HepG2 (cell line): ENCODE results near the gene TAF3. TPM values are rescaled to one million over a fixed set of nuclear protein-coding genes. Genes with fewer than 3 reads are reported as not detected.

Experiments used
- CHD4 ChIP-seq: fragments of 200-600 bp; sonication (generic); IDR thresholded peaks from 2 replicates; pipeline ENCODE4 v1.7.0; 2017; ENCODE audit warnings: mild to moderate bottlenecking, low read length, borderline replicate concordance
- DNMT3B ChIP-seq: conservative IDR thresholded peaks from 2 replicates; pipeline ENCODE4 v1.6.1; 2016; ENCODE audit warnings: missing biosample characterization, control low read depth
- HOXA3 ChIP-seq: sonication (generic); formaldehyde crosslinking; IDR thresholded peaks from 2 replicates; pipeline ENCODE4 v1.5.0; 2020; ENCODE audit warnings: missing genetic modification reagents
- IRX3 ChIP-seq: sonication (generic); formaldehyde crosslinking; IDR thresholded peaks from 2 replicates; pipeline ENCODE4 v1.8.1; 2023; ENCODE audit warnings: mild to moderate bottlenecking, low read depth, missing genetic modification reagents, borderline replicate concordance
- KLF11 ChIP-seq: IDR thresholded peaks from 2 replicates; pipeline ENCODE4 v1.6.1; 2016; ENCODE audit warnings: missing compliant biosample characterization
- MAX ChIP-seq: IDR thresholded peaks from 2 replicates; pipeline ENCODE4 v1.6.1; 2012; ENCODE audit warnings: inconsistent platforms
- MXD1 ChIP-seq: sonication (generic); formaldehyde crosslinking; IDR thresholded peaks from 2 replicates; pipeline ENCODE4 v1.4.0; 2020; ENCODE audit warnings: mild to moderate bottlenecking, missing genetic modification reagents
- PLSCR1 ChIP-seq: sonication (generic); formaldehyde crosslinking; IDR thresholded peaks from 2 replicates; pipeline ENCODE4 v1.5.0; 2020; ENCODE audit warnings: missing genetic modification reagents, mild to moderate bottlenecking, borderline replicate concordance
- RXRA ChIP-seq: sonication (generic); formaldehyde crosslinking; IDR thresholded peaks from 2 replicates; pipeline ENCODE4 v1.5.1; 2020; ENCODE audit warnings: missing genetic modification reagents
- SMAD3 ChIP-seq: sonication (generic); formaldehyde crosslinking; IDR thresholded peaks from 2 replicates; pipeline ENCODE4 v1.4.0; 2020; ENCODE audit warnings: missing genetic modification reagents
- ZFP82 ChIP-seq: sonication (generic); formaldehyde crosslinking; IDR thresholded peaks from 2 replicates; pipeline ENCODE4 v1.5.1; 2020; ENCODE audit warnings: mild to moderate bottlenecking, missing genetic modification reagents, borderline replicate concordance
- ZIK1 ChIP-seq: sonication (generic); formaldehyde crosslinking; IDR thresholded peaks from 2 replicates; pipeline ENCODE4 v1.5.0; 2020; ENCODE audit warnings: mild to moderate bottlenecking, low read depth, missing genetic modification reagents, borderline replicate concordance
- ZNF124 ChIP-seq: sonication (generic); formaldehyde crosslinking; IDR thresholded peaks from 2 replicates; pipeline ENCODE4 v1.4.0; 2020; ENCODE audit warnings: missing genetic modification reagents
- ZNF225 ChIP-seq: sonication (generic); formaldehyde crosslinking; IDR thresholded peaks from 2 replicates; pipeline ENCODE4 v1.4.0; 2020; ENCODE audit warnings: mild to moderate bottlenecking, missing genetic modification reagents
- ZNF318 ChIP-seq: sonication (generic); formaldehyde crosslinking; IDR thresholded peaks from 2 replicates; pipeline ENCODE4 v1.4.0; 2020; ENCODE audit warnings: mild to moderate bottlenecking, missing genetic modification reagents
- ZNF331 ChIP-seq: sonication (generic); formaldehyde crosslinking; IDR thresholded peaks from 2 replicates; pipeline ENCODE4 v1.4.0; 2020; ENCODE audit warnings: missing genetic modification reagents
- ZNF792 ChIP-seq: IDR thresholded peaks from 2 replicates; pipeline ENCODE4 v1.6.1; 2016
- polyA plus RNA-seq, 8 experiments: library from polyadenylated mRNA; depleted of rRNA in 3 of 8; stranded (reverse) in 7 of 8; unstranded in 1 of 8; fragments of >200 nt; fragmentation: Illumina TruSeq in 4 of 8; extraction: Trizol in 4 of 8; gene quantifications; 2 replicates each; pipeline versions ENCODE4 v1.2.1 to v1.2.3, GENCODE V29; 2011 to 2016; ENCODE audit warnings: low read depth in 4 of 8, missing spikeins in 1 of 8, mixed read lengths in 1 of 8; ENCODE audit not compliant: insufficient read depth in 1 of 8
- total RNA-seq, 5 experiments: library from RNA; depleted of rRNA; stranded (reverse); fragments of >200 nt; fragmentation: Illumina TruSeq; extraction: Trizol; gene quantifications; 2 replicates each; pipeline ENCODE4 v1.2.3, GENCODE V29; 2016; ENCODE audit warnings: low read depth in 1 of 5
- TF ChIP-seq, protein P1 (sequence below): sonication (generic); formaldehyde crosslinking; IDR thresholded peaks from 2 replicates; pipeline ENCODE4 v1.5.0; 2020; ENCODE audit warnings: mild to moderate bottlenecking, missing genetic modification reagents

Gene TAF3
- total and polyA plus RNA-seq, 2 of the 13 experiments (the other 11 are each of a cell fraction or from before 2014, with no cell fraction given): 1.7 to 2.9 TPM

- TF ChIP-seq DNMT3B (CRISPR knock-in tag) (no peak), ZNF331 (CRISPR knock-in tag) (peak; percentile 81; the same call in 1 of the 2 replicates), CHD4 (no peak), PLSCR1 (no peak), SMAD3 (CRISPR knock-in tag) (0 out of 2 replicates have a peak, but pooled peaks have one; percentile 36), ZNF792 (CRISPR knock-in tag) (peak; percentile 81; the same call in 1 of the 2 replicates), HOXA3 (CRISPR knock-in tag) (peak; percentile 65; the same call in 1 of the 2 replicates), MAX (peak; percentile 56; the same call in 1 of the 2 replicates), KLF11 (CRISPR knock-in tag) (0 out of 2 replicates have a peak, but pooled peaks have one; percentile 20), ZNF318 (CRISPR knock-in tag) (no peak), IRX3 (CRISPR knock-in tag) (no peak), ZNF225 (CRISPR knock-in tag) (no peak), ZIK1 (CRISPR knock-in tag) (no peak), ZNF124 (CRISPR knock-in tag) (no peak), ZFP82 (CRISPR knock-in tag) (no peak), MXD1 (CRISPR knock-in tag) (no peak), RXRA (peak; percentile 79)
- TF ChIP-seq, protein P1, sequence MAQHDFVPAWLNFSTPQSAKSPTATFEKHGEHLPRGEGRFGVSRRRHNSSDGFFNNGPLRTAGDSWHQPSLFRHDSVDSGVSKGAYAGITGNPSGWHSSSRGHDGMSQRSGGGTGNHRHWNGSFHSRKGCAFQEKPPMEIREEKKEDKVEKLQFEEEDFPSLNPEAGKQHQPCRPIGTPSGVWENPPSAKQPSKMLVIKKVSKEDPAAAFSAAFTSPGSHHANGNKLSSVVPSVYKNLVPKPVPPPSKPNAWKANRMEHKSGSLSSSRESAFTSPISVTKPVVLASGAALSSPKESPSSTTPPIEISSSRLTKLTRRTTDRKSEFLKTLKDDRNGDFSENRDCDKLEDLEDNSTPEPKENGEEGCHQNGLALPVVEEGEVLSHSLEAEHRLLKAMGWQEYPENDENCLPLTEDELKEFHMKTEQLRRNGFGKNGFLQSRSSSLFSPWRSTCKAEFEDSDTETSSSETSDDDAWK: no peak
Measured at GRCh38 chr10:7908541-7909210, 90.4 kb downstream of the TAF3 start (continued).
